Skeletal muscle cell (primary cell): Measurements from ENCODE around the gene EVPL.
"Not testable (repeated sequence)": the region's sequence is repeated elsewhere in the genome, so short reads cannot be mapped to it uniquely, and the experiment has no call there.

Experiments
- DNase-seq: peaks from one replicate; pipeline ENCODE4 v3.0.0-alpha.2; 2010; ENCODE audit warnings: low read depth
- H3K4me3 ChIP-seq: 2 replicates; pipeline ENCODE4 v1.5.1; 2011; ENCODE audit warnings: low read depth, mild to moderate bottlenecking, control low read depth, low read length, moderate library complexity

The EVPL gene

DNA sequence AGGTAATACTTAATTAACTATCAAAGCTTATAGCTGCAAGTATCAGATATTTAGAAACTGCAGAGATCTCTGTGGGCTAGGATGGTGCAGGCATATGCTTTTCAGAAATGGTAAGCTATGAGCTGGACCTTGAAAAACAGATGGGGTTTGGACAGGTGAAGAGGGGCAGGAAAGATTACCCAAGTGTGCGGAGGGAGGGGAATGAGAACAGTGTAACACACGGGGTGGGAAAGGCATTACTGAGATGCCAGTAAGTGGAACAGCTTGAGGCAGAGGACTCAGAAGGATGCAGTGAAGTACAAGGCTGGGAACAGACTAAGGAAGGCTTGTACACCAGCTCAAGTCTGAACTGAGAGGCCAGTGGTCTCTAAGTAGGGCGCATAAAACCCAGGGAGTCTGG is 22.1 kb upstream of the EVPL start:
- DNase-seq = no peak
- no peak overlapping the region for H3K4me3 ChIP-seq

DNA sequence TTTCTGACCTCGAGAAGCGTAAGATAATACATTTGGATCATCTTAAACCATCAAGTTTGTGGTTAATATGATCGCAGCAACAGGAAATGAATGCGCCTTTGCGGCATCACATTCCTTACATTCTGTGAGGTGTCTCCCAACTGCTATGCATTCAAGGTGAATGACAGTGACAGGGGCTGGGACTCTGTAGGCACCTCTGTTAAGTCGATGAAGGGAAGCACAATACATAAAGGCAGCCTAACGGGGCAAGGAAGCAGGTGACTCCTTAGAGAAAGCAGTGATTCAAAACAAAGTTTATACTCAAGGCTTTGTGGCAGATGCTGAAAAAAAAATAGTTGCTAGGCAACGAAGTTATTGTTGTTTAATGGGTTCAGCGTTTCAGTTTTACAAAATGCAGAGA is 21.6 kb upstream of the EVPL start:
- no peak for DNase-seq
- no peak overlapping the region for H3K4me3 ChIP-seq

GRCh38 chr17:76048025-76048605 is 21.0 kb upstream of the EVPL start:
- no peak for DNase-seq
- H3K4me3 ChIP-seq = no peak overlapping the region

- no peak for DNase-seq
- no peak overlapping the region for H3K4me3 ChIP-seq
Measured at GRCh38 chr17:76046064-76046463, 19.0 kb upstream of the EVPL start.

- DNase-seq, H3K4me3 ChIP-seq: not testable (repeated sequence)
Measured at GRCh38 chr17:76044475-76045007, 17.4 kb upstream of the EVPL start.

DNA sequence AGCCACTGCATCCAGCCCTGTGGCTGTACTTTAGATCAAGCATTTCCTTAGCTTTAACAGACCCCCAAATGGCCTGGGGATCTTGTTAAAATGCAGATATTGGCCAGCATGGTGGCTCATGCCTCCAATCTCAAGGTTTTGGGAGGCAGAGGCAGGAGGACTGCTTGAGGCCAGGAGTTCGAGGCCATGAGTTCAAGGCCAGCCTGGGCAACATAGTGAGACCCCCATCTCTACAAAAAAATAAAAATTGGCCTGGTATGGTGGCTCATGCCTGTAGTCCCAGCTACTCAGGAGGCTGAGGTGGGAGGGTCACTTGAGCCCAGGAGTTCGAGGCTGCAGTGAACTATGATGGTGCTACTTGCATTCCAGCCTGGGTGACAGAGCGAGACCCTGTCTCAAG is 15.8 kb upstream of the EVPL start:
- DNase-seq, H3K4me3 ChIP-seq: not testable (repeated sequence)

DNA sequence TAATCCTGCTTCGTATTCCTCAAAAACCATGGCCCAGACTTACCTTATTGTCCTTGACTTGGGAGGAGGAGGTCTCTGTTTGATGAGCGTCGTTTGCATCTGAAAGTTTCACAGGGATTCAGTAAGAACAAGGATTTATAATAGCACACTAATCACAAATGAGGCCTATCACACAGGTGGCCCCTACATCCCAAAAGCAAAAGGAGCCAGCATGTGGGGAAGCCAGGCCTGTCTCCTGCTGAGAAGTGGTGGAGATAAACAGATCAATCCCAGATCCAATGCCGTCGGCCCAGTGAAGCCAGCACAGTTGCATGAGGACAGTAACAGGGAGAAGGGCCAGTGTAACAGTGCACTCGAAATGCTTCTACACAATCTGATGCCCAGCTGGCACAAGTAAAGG is 13.3 kb upstream of the EVPL start:
- DNase-seq = no peak
- H3K4me3 ChIP-seq = no peak overlapping the region

- no peak for DNase-seq
Measured at GRCh38 chr17:76039121-76039520, 12.0 kb upstream of the EVPL start.

DNA sequence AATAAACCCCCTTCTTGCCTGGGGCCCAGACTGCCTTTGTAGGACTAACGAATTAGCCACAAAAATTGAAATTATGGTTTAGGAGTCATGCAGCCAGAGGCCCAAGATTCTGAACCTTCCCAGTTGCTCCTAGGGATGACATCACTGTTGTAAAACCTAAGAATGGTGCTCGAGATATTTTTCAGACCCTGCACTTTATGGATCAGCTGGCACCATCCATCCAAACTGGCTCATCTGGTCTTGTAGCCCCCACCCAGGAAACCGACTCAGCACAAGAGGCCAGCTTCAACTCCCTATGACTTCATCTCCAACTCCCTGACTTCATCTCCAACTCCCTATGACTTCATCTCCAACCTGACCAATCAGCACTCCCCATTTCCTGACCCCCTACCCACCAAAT is 10.9 kb upstream of the EVPL start:
- no peak overlapping the region for H3K4me3 ChIP-seq
- DNase-seq = no peak

More at GRCh38 chr17:76039121-76039520, 12.0 kb upstream of the EVPL start:
- H3K4me3 ChIP-seq = no peak overlapping the region

DNA sequence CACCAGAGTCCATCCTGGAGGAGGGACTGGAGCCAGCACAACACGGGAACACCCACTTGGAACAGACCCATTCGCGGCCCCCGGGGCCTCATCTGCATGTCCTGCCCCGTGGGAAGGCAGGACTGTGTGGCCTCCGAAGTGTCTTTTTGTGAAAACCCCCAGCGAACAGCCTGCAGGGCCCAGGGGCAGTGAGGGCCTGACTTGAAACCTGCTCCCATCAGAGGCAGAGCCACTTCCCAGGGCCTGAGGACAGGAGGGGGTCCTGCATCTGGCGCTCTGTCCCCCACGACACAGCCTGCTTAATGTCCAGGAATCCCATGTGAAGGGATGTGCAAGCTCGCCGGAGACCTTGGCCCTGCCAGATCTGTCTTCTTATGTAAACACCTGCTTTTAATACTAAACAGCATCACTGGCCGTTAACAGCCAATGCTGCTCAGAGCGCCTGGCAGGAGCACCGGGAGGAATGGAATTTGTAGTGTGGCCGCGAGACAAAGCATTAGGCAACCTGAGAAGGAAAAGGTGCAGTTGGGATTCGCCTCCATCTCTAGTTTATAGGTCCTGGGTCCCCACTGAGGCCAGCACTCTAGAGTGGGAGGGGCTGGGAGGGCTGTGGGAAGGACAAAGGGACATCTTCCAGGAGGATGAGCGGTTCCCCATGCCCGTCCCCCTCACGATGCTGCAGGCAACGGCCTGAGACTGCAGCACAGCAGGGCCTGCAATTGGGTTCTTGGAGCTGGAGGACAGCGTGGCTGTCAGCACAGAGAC is 9.6 kb upstream of the EVPL start:
- DNase-seq = no peak
- no peak overlapping the region for H3K4me3 ChIP-seq

DNA sequence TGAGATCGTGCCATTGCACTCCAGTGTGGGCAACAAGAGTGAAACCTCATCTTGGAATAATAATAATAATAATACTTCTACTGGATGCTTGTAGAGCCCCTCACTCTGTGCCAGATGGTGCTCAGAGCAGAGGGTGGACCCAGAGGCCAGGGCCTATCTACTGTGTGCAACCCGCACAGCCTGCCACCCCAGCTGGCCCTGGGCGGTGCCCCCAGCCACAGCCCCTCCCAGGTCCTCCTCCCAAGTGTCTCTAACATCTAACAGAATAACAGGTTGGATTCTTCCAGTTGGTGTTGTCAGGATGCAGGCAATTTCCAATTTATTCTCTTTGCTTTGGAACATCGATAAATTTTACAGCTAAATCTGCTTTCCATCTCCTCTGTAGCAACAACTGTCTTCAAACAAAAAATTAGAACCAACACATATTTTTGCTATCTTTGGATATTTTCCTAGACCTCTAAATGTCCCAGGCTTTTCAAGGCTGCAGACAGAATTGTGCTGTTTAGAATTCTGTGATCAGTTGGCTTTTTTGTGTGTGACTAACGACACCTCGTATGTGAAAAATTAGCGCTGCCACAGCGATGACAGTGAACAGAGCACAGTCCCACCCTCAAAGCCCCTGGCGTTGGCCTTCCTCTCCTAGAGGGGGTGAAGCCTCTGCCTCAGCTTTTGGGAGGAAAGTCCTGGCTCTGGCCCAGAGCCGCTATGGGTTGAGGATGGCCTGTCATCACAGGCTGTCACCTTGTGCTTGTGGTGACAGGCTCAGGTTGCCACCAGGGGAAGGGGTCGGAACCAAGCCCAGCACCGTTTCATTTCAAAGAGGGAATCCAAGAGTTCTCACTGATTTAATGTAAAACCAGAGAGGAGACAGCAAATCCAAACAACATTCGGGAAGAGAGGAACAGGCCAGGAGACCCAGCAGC is 7.6 kb upstream of the EVPL start:
- DNase-seq = no peak
- H3K4me3 ChIP-seq = no peak overlapping the region

DNA sequence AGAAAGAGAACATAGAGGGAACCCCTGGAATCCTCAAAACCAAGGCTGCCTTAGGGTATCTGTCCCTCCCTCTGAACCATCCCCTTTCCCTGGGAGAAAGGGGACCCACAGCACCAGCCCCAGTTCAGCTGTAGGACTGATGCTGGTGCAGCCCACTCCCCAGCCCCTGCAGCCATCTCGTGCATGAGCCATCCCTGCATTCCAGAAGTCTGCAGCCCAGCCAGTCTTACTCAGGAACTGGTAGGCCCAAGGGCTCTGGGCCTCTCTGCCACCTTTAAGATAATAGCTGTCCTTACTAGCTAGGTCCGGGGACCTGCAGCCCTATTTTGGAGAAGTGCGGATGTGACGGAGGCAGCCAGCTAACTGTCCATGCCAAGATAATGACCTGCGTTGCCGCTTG is 6.0 kb upstream of the EVPL start:
- H3K4me3 ChIP-seq = no peak overlapping the region
- no peak for DNase-seq

DNA sequence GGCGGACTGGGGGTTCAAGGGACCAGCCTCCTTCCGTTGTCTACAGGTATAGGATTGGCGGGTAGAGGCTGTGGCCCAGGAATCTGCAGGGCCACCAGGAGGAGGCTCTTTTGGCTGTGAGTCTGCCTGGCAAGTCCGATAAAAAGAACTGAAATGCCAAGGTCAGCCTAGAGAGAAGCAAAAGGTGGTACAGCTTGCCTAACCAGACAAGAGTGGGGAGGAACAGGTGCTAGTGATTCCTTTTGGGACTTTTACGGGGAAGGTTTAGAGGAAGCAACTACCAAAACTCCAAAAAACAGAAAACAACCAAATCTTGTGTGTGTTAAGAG is 5.6 kb upstream of the EVPL start:
- DNase-seq = no peak
- no peak overlapping the region for H3K4me3 ChIP-seq

- DNase-seq = no peak
- H3K4me3 ChIP-seq = no peak overlapping the region
Measured at GRCh38 chr17:76032073-76032779, 5.1 kb upstream of the EVPL start.

GRCh38 chr17:76026714-76027158 is 370 bp downstream of the EVPL start:
- no peak for DNase-seq

GRCh38 chr17:76025294-76025693 is 1.8 kb downstream of the EVPL start:
- no peak overlapping the region for H3K4me3 ChIP-seq
- no peak for DNase-seq

More at GRCh38 chr17:76026714-76027158, 370 bp downstream of the EVPL start:
- H3K4me3 ChIP-seq = no peak overlapping the region

DNA sequence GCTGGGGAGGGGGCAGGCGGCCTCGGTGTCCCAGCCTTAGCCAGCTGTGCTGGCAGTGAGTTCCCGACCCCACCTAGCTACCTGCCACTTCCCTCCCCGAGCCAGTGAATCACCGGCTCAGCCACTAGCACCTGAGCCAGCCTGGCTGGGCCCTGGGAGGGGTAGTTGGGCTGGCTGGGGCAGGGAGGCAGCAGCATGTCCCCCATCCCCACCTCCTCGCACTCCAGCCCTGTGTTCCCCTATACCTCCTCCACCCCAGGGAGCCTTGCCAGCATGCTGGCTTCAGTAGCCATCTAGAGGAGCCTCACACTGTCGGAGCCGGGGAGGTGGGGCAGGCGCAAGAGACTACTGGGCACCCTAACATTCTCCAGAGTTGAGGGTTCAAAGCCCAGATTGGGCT is 2.8 kb downstream of the EVPL start:
- DNase-seq = no peak
- H3K4me3 ChIP-seq = no peak overlapping the region

- no peak for DNase-seq
- no peak overlapping the region for H3K4me3 ChIP-seq
Measured at GRCh38 chr17:76023900-76024237, 3.2 kb downstream of the EVPL start.

- H3K4me3 ChIP-seq = no peak overlapping the region
- no peak for DNase-seq
Measured at GRCh38 chr17:76022973-76023899, 3.9 kb downstream of the EVPL start.
